ENCODE data around the gene ENG.

DNA sequence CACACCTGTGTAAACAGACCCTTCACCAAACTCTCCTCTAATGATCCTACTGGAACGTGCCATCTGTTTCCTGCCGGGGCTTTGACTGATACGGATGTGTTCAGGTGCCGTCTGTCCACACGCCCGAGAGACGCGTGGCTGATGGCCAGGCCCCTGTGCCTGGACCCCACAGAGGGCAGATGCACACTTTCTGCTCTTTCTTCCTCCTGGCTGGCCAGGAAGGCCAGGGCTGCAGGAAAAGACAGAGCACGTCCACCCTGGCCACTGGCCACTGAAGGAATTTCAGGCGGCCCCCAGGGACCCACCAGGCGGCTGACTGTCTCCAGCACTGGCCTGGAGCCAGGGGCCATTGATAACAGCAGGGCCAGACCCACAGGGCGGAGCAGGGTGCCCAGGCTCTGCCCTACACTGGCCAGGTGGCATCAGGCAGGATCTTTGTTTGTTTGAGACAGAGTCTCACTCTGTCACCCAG lies 3.6 kb upstream of the ENG start:
- TF ChIP-seq SUZ12 (IDR thresholded peaks at IDR 0.05; ENCODE audit: extremely low read depth, insufficient read depth, insufficient read length) (no peak), ZNF274 (IDR thresholded peaks at IDR 0.05; ENCODE audit: low read depth, low read length) (no peak)
